Upper lobe of left lung (tissue), 6 donors: ENCODE results near the gene OSER1. TPM values are rescaled to one million over a fixed set of nuclear protein-coding genes. Genes with fewer than 3 reads are reported as not detected.

Source experiments
- ATAC-seq, 2 donors: fragments of 200-7000 bp; cut with Tn5 transposase; one replicate each; pipeline ENCODE4 v1.9.1; 2022; ENCODE audit warnings: mild to moderate bottlenecking in 2 of 2, moderate library complexity in 2 of 2; ENCODE audit not compliant: low FRiP score in 2 of 2
- DNase-seq, 2 donors: peaks; one replicate each; pipeline ENCODE4 v3.0.0-alpha.2; 2019 to 2020
- H3K27ac ChIP-seq, 4 donors: fragments of 200-600 bp; sonication (generic); one replicate each; pipeline ENCODE4 v1.5.1; 2016 to 2019
- H3K27me3 ChIP-seq, 4 donors: fragments of 200-600 bp; sonication (generic); one replicate each; pipeline ENCODE4 v1.5.1; 2017 to 2019
- H3K36me3 ChIP-seq, 4 donors: fragments of 200-600 bp; sonication (generic); one replicate each; pipeline ENCODE4 v1.5.1; 2016 to 2019
- H3K4me1 ChIP-seq, 4 donors: fragments of 200-600 bp; sonication (generic); one replicate each; pipeline ENCODE4 v1.5.1; 2018 to 2019
- H3K4me3 ChIP-seq, 4 donors: fragments of 200-600 bp; sonication (generic); one replicate each; pipeline ENCODE4 v1.5.1; 2017 to 2019; ENCODE audit warnings: mild to moderate bottlenecking in 2 of 4, moderate library complexity in 1 of 4
- H3K9me3 ChIP-seq, 4 donors: fragments of 200-600 bp; sonication (generic); one replicate each; pipeline ENCODE4 v1.5.1; 2018 to 2019
- CTCF ChIP-seq, 6 experiments: fragments of 450-650 bp in 4 of 6; fragments of 200-600 bp in 2 of 6; sonication (generic) in 2 of 6; IDR thresholded peaks; one replicate each; pipeline ENCODE4 v1.5.1; 2016 to 2019; ENCODE audit warnings: antibody characterized with exemption in 6 of 6
- EP300 ChIP-seq, 4 donors: sonication (generic); formaldehyde crosslinking; IDR thresholded peaks; one replicate each; pipeline ENCODE4 v1.5.1; 2017; ENCODE audit warnings: antibody characterized with exemption in 4 of 4, control low read depth in 2 of 4
- POLR2A ChIP-seq, 4 donors: fragments of 450-650 bp; IDR thresholded peaks; one replicate each; pipeline ENCODE4 v1.5.1; 2016 to 2017; ENCODE audit warnings: antibody characterized with exemption in 4 of 4, mild to moderate bottlenecking in 2 of 4
- POLR2AphosphoS5 ChIP-seq, 2 donors: sonication (generic); formaldehyde crosslinking; IDR thresholded peaks; one replicate each; pipeline ENCODE4 v1.5.1; 2017; ENCODE audit warnings: antibody characterized with exemption in 2 of 2
- WGBS, 2 donors: methylation state at CpG; one replicate each; pipeline ENCODE4 v1.1.5; 2017 to 2018; 5-methylcytosine and 5-hydroxymethylcytosine counted together
- total RNA-seq, 6 donors: library from RNA; depleted of rRNA in 4 of 6; stranded (reverse); fragments of >200 nt in 4 of 6; gene quantifications; one replicate each; pipeline versions ENCODE4 v1.1.0 to v1.2.1, GENCODE V29; 2016 to 2021
- donor health status: DM: no; HTN: no; CAD: no; lungs with moderate emphysema.
- donor health status: DM: no; HTN: yes; CAD: no; lungs with severe emphysema.

The OSER1 gene
- total RNA-seq, 6 donors from 2014 or later: 18.8 to 38.3 (median 30.8) TPM

GRCh38 chr20:44166008-44166407, 44.6 kb downstream of the OSER1 start:
- WGBS, 2 donors: 52 to 55% methylated on average over 4 of the region's 4 CpGs
- Histone ChIP-seq H3K27me3 (no peaks in the 10 kb centered on the region), H3K36me3 (no peaks in the 10 kb centered on the region), H3K9me3 (no peaks in the 10 kb centered on the region), H3K4me1 (no peaks in the 10 kb centered on the region), H3K27ac (no peak overlapping the region), H3K4me3 (no peak overlapping the region)
- TF ChIP-seq POLR2AphosphoS5 (IDR thresholded peaks at IDR 0.05) (no peak), POLR2A (IDR thresholded peaks at IDR 0.05) (no peak), EP300 (IDR thresholded peaks at IDR 0.05) (no peak), CTCF (IDR thresholded peaks at IDR 0.05) (no peak)
- DNase-seq: no peak
- no peak for ATAC-seq

GRCh38 chr20:44160133-44160532, 50.4 kb downstream of the OSER1 start:
- no peak for ATAC-seq
- Histone ChIP-seq H3K27ac (no peak overlapping the region), H3K36me3 (no peaks in the 10 kb centered on the region), H3K27me3 (no peaks in the 10 kb centered on the region), H3K4me1 (no peaks in the 10 kb centered on the region), H3K4me3 (no peak overlapping the region), H3K9me3 (no peaks in the 10 kb centered on the region)
- WGBS, 2 donors: 75 to 77% methylated on average over 19 to 38 of the region's 56 CpGs
- peak in 1 of 2 donors; percentile 72 for DNase-seq
- TF ChIP-seq POLR2AphosphoS5 (IDR thresholded peaks at IDR 0.05) (no peak), EP300 (IDR thresholded peaks at IDR 0.05) (no peak), POLR2A (IDR thresholded peaks at IDR 0.05) (no peak), CTCF (IDR thresholded peaks at IDR 0.05) (no peak)

- Histone ChIP-seq H3K27me3 (no peaks in the 10 kb centered on the region), H3K9me3 (no peaks in the 10 kb centered on the region), H3K4me3 (no peak overlapping the region), H3K27ac (no peak overlapping the region), H3K36me3 (no peaks in the 10 kb centered on the region), H3K4me1 (no peaks in the 10 kb centered on the region)
- TF ChIP-seq POLR2AphosphoS5 (IDR thresholded peaks at IDR 0.05) (no peak), EP300 (IDR thresholded peaks at IDR 0.05) (no peak), POLR2A (IDR thresholded peaks at IDR 0.05) (no peak), CTCF (IDR thresholded peaks at IDR 0.05) (no peak)
- 77 to 91% methylated on average over 35 to 43 of the region's 50 CpGs for WGBS, 2 donors
- peak in 1 of 2 donors; percentile 79 for DNase-seq
- no peak for ATAC-seq
Measured at GRCh38 chr20:44159711-44160110, 50.9 kb downstream of the OSER1 start.

GRCh38 chr20:44159125-44159524, 51.4 kb downstream of the OSER1 start:
- no peak overlapping the region for H3K27ac ChIP-seq
- no peaks in the 10 kb centered on the region for H3K4me1 ChIP-seq
- H3K4me3 ChIP-seq: no peak overlapping the region
- no peaks in the 10 kb centered on the region for H3K27me3 ChIP-seq
- H3K36me3 ChIP-seq: no peaks in the 10 kb centered on the region
- DNase-seq: no peak
- no peak for ATAC-seq
- TF ChIP-seq CTCF (IDR thresholded peaks at IDR 0.05) (no peak), POLR2A (IDR thresholded peaks at IDR 0.05) (no peak), EP300 (IDR thresholded peaks at IDR 0.05) (no peak), POLR2AphosphoS5 (IDR thresholded peaks at IDR 0.05) (no peak)
- no peaks in the 10 kb centered on the region for H3K9me3 ChIP-seq
- 77 to 87% methylated on average over 2 of the region's 2 CpGs for WGBS, 2 donors

- no peaks in the 10 kb centered on the region for H3K27me3 ChIP-seq
- H3K36me3 ChIP-seq: no peaks in the 10 kb centered on the region
- no peaks in the 10 kb centered on the region for H3K4me1 ChIP-seq
- H3K27ac ChIP-seq: no peak overlapping the region
- no peak overlapping the region for H3K4me3 ChIP-seq
- TF ChIP-seq POLR2A (IDR thresholded peaks at IDR 0.05) (no peak), CTCF (IDR thresholded peaks at IDR 0.05) (no peak), EP300 (IDR thresholded peaks at IDR 0.05) (no peak)
- 88% methylated on average over 5 of the region's 5 CpGs for WGBS, 2 donors
- no peak for DNase-seq
- ATAC-seq: no peak
- no peaks in the 10 kb centered on the region for H3K9me3 ChIP-seq
Measured at GRCh38 chr20:44157061-44157460, 53.5 kb downstream of the OSER1 start.
